ENCODE data around the gene CRMP1.

DNA sequence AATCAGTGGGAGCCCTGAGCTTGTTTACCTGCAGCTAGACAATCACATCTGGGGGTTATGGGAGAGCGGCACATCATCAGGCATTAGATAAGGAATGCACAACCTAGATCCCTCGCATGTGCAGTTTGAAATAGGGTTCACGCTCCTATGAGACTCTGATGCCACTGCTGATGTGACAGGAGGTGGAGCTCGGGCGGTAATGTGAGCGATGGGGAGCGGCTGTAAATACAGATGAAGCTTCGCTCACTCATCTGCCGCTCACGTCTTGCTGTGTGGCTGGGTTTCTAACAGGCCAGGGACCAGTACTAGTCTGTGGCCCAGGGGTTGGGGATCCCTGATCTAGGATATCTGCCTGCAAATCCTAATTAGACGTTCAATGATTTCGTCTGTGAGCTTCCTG lies 90.3 kb downstream of the CRMP1 start:
- TF ChIP-seq, protein P1, sequence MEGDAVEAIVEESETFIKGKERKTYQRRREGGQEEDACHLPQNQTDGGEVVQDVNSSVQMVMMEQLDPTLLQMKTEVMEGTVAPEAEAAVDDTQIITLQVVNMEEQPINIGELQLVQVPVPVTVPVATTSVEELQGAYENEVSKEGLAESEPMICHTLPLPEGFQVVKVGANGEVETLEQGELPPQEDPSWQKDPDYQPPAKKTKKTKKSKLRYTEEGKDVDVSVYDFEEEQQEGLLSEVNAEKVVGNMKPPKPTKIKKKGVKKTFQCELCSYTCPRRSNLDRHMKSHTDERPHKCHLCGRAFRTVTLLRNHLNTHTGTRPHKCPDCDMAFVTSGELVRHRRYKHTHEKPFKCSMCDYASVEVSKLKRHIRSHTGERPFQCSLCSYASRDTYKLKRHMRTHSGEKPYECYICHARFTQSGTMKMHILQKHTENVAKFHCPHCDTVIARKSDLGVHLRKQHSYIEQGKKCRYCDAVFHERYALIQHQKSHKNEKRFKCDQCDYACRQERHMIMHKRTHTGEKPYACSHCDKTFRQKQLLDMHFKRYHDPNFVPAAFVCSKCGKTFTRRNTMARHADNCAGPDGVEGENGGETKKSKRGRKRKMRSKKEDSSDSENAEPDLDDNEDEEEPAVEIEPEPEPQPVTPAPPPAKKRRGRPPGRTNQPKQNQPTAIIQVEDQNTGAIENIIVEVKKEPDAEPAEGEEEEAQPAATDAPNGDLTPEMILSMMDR (optimal IDR thresholded peaks at IDR 0.05 in 1 of 3, IDR thresholded peaks at IDR 0.05 in 1 of 3, conservative IDR thresholded peaks at IDR 0.05 in 1 of 3; ENCODE audit: extremely low read depth in 1 of 3, insufficient read depth in 2 of 3, low read length in 3 of 3): no peak
- no peak for TF ChIP-seq EZH2 (IDR thresholded peaks at IDR 0.05; ENCODE audit: low read length)

Data from keratinocyte (primary cell).